Left hindlimb (tissue), 1 donor: Measurements from ENCODE around the gene AGAP1.

ENCODE experiments used
- DNase-seq: peaks from one replicate; pipeline ENCODE4 v3.0.0-alpha.2; 2018

AGAP1 gene

DNA sequence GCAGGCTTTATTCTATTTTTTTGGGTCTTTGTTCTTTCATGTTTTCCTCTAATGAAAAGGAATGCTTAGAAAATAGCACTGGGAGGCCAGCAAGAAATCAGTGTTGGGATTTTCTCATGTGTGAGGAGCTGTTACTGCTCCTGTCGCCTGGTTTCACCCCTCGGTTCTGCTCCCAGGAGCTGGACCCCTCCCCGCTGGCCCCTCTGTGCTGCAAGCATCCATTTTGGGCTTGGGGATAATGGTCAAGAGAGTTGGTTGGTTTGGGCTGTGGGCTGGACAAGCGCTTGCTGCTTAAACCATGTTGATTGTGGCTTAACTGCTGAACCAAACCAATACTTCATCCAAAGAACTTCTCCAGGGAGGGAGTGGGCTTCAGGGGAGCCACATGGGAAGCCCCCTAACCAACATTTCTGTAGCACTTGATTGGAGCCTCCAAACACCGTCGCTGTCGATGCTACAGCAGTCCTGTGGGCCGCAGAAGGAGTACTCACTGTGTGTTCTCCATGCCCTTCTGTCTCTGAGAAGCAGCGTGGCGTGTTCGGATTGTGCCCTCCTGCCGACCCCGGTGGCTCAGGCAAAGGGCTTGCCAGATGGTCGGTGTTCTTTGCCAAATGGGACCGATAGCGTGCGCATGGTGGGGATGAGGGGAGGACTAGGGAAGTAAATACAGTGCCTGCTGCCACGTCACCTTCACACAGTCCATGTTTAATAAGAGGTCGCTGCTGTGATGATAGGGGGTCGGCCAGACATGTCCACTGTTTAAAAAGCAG lies 40.0 kb downstream of the AGAP1 start:
- DNase-seq = no peak

- DNase-seq = no peak
These were observed 41.0 kb downstream of the AGAP1 start for GRCh38 chr2:235534678-235535422.

DNA sequence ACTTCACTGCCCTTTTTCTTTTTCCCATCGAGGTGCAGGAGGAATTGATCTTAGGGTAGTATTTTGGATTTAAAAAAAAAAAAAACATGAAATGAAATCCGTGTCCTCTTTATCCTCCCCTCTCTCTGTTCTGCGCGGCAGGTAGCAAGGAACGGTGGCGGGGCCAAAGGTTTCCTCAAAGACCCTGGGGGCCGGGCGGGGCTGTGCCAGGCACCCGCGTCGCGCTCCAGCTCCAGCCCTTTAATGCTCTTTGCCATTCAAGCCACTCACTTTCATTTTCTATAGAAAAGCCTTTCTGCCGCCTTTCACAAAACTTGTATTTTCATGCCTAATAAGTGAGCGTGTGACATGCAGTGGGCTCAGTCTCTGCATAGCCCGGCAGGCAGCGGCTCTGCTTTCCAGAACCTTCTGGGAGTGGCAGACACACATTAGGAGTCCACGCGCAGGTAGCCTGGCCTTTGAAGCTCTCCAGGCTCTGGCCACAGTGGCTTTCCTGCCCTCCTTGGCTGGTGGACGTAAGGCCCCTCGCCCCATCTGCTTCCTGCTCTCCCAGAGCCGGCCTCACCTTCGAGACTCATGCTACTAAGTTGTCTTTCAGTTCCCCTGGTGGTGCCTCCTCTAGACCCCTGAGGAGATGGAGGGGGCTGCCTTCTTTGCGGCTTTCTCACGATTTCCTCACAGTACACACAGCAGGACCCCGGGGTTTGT lies 41.7 kb downstream of the AGAP1 start:
- DNase-seq = no peak

- no peak for DNase-seq
These were observed 42.9 kb downstream of the AGAP1 start for GRCh38 chr2:235536711-235537110.

GRCh38 chr2:235537186-235537585 lies 43.3 kb downstream of the AGAP1 start:
- no peak for DNase-seq

- DNase-seq = no peak
These were observed 43.7 kb downstream of the AGAP1 start for GRCh38 chr2:235537587-235537986.

DNA sequence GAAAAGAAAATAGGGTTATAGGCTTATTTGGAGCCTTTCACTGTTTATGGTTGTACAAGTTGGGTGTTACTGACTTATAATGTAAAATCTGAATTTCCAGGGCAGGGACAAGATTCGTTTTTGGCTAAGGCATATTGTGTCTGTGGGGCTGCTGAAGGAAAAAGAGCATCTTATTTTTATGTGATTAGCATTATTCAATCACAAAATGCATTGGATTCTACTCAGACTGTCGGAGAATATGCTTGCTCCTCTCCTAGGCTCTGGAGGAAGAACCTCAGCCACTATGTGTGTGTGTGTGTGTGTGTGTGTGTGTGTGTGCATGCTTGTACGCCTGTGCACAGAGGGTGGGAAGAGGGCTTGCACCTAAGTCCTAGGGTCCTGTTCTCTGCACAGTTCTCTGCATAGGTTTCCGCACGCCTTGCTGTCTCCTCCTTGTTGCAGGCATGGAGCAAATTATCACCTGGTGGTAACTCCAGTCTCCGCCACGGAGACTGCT lies 44.3 kb downstream of the AGAP1 start:
- DNase-seq = no peak

GRCh38 chr2:235538981-235539380 lies 45.1 kb downstream of the AGAP1 start:
- no peak for DNase-seq

GRCh38 chr2:235539773-235540172 lies 45.9 kb downstream of the AGAP1 start:
- DNase-seq = no peak

- no peak for DNase-seq
These were observed 47.2 kb downstream of the AGAP1 start for GRCh38 chr2:235541016-235541415.

DNA sequence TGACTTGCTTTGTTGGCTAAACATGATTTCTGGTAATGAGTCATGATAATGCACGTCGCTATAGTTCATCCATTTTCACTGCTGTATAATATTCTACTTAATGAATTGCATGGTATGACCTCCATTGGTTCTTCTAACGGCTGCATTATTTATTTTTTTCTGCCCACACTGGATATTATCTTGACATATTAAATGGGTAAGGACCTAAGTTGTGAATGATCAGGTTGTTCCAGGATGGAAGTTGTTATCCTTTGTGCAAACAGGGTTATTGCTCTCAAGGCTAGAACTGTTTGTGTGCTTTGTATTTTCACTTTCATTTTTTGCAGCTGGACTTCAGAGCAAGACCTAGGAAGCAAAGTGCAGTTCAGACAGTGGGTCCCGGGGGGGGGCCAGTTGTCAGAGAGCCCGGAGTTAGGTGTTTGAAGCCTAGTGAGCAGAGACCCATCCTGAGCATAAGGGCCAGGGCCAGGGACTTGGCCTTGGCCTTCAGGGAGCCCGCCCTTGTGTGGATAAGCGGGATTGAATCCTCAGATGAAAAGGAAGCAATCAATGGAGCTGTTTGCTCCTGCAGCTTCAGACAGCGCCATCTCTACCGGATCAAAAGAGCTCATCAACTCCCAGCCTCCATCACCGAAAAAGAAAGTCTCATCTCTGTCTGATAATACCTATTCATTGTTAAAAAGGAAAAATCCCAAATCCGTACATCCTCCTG lies 48.2 kb downstream of the AGAP1 start:
- no peak for DNase-seq

DNA sequence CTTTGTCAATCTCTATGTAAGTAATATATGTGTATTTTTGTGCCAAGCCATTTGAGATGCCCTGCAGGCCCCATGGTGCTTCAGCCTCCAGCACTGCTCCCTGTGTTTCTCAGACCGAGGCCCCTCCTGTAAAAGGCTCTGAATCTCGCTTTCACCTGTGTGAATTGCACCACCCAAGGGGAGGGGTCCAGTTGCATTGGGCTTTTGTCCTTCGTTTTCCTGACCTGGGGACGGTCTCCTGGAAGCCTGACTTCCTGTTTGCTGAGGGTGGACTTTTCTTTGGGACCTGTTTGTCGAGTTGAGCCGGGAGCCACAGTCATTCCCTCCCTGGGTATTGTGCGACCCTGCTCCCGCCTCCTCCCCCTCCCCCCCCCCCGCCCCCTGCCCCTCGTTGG lies 48.9 kb downstream of the AGAP1 start:
- DNase-seq = no peak

DNA sequence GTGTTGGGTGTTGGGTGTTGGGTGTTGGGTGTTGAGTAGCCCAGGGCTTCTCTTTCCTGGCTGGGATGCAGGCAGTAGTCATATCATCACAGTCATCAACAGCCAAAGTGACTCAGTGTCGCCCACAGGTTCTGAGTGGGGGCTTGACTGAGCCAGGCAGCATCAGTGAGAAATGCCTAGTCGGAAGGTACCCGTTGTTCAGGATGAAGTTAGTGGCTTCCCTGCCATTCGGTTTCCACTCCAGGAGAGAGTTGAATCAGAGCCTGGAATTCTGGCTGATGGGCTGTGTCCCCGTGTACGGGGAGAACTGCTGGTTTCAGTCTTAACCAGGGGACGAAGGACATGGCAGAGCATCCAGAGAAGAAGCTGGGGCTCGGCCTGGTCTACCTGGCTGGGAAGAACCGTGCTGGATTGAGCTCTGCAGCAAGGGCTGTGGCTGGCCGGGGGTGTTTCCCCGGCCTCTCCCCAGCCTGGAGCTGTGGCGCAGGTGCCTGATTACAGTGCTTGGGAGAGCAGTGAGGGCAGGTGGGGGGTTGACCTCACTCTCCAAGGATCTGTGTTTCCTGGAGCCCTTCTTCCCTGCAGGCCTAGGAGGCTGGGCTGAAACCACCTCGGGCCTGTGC lies 49.4 kb downstream of the AGAP1 start:
- no peak for DNase-seq

- DNase-seq = no peak
These were observed 50.2 kb downstream of the AGAP1 start for GRCh38 chr2:235543851-235544688.

DNA sequence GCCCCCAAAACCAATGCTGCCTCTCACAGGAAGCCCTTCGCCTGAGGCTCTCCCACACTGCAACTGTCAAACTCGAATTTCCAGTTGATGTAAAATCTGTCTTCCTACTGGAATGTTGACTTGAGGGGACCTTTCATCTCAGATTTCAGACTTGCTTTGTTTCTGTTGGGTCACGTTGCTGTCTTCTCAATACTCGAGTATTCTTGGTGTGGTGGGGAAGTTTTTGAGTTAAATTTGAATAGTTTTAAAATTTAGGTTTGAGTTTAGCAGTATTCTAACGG lies 50.8 kb downstream of the AGAP1 start:
- no peak for DNase-seq

GRCh38 chr2:235545339-235546150 lies 51.7 kb downstream of the AGAP1 start:
- DNase-seq = no peak

DNA sequence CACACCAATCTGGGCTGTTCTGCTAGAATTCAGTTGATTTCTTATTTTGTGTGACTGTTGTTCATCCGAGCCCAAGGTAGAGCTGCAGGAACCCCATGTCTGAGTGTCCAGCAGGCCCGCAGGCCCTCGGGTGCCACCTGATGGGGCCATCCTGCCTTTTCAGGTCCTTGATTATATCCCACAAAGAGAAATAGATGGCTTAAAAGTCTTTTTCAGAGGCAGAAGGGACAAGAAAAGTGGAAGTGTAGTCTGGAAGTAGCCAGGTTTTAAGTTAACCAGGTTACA lies 52.2 kb downstream of the AGAP1 start:
- DNase-seq = no peak

- DNase-seq = no peak
These were observed 52.6 kb downstream of the AGAP1 start for GRCh38 chr2:235546436-235546835.

GRCh38 chr2:235549735-235550377 lies 56.0 kb downstream of the AGAP1 start:
- DNase-seq = no peak

DNA sequence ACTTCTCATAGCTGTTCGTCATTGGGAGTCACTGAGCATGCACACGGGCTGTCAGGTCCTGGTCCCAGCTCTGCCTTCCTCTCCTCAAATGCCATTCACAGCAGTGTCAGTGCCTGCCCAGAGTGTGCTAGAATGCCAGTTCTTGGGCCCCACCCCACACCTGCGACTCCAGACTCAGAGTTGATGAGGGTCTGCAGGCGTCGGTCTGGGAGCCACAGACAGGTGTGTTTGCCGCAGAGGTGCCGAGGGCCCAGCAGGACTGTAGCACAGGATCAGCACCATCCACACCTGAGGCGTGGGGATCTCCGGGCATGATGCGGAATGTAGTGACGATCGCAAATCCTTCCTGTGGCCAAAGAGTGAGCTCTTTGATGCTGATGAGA lies 56.5 kb downstream of the AGAP1 start:
- no peak for DNase-seq

- DNase-seq = no peak
These were observed 57.1 kb downstream of the AGAP1 start for GRCh38 chr2:235550946-235551345.
